Upper lobe of left lung (tissue), 6 donors: ENCODE data around the gene ZNF407. TPM values are rescaled to one million over a fixed set of nuclear protein-coding genes. Genes with fewer than 3 reads are reported as not detected.

ENCODE experiments used
- ATAC-seq, 2 donors: fragments of 200-7000 bp; cut with Tn5 transposase; one replicate each; pipeline ENCODE4 v1.9.1; 2022; ENCODE audit warnings: mild to moderate bottlenecking in 2 of 2, moderate library complexity in 2 of 2; ENCODE audit not compliant: low FRiP score in 2 of 2
- DNase-seq, 2 donors: peaks; one replicate each; pipeline ENCODE4 v3.0.0-alpha.2; 2019 to 2020
- H3K27ac ChIP-seq, 4 donors: fragments of 200-600 bp; sonication (generic); one replicate each; pipeline ENCODE4 v1.5.1; 2016 to 2019
- H3K27me3 ChIP-seq, 4 donors: fragments of 200-600 bp; sonication (generic); one replicate each; pipeline ENCODE4 v1.5.1; 2017 to 2019
- H3K36me3 ChIP-seq, 4 donors: fragments of 200-600 bp; sonication (generic); one replicate each; pipeline ENCODE4 v1.5.1; 2016 to 2019
- H3K4me1 ChIP-seq, 4 donors: fragments of 200-600 bp; sonication (generic); one replicate each; pipeline ENCODE4 v1.5.1; 2018 to 2019
- H3K4me3 ChIP-seq, 4 donors: fragments of 200-600 bp; sonication (generic); one replicate each; pipeline ENCODE4 v1.5.1; 2017 to 2019; ENCODE audit warnings: mild to moderate bottlenecking in 2 of 4, moderate library complexity in 1 of 4
- H3K9me3 ChIP-seq, 4 donors: fragments of 200-600 bp; sonication (generic); one replicate each; pipeline ENCODE4 v1.5.1; 2018 to 2019
- CTCF ChIP-seq, 6 experiments: fragments of 450-650 bp in 4 of 6; fragments of 200-600 bp in 2 of 6; sonication (generic) in 2 of 6; IDR thresholded peaks; one replicate each; pipeline ENCODE4 v1.5.1; 2016 to 2019; ENCODE audit warnings: antibody characterized with exemption in 6 of 6
- EP300 ChIP-seq, 4 donors: sonication (generic); formaldehyde crosslinking; IDR thresholded peaks; one replicate each; pipeline ENCODE4 v1.5.1; 2017; ENCODE audit warnings: antibody characterized with exemption in 4 of 4, control low read depth in 2 of 4
- POLR2A ChIP-seq, 4 donors: fragments of 450-650 bp; IDR thresholded peaks; one replicate each; pipeline ENCODE4 v1.5.1; 2016 to 2017; ENCODE audit warnings: antibody characterized with exemption in 4 of 4, mild to moderate bottlenecking in 2 of 4
- POLR2AphosphoS5 ChIP-seq, 2 donors: sonication (generic); formaldehyde crosslinking; IDR thresholded peaks; one replicate each; pipeline ENCODE4 v1.5.1; 2017; ENCODE audit warnings: antibody characterized with exemption in 2 of 2
- WGBS, 2 donors: methylation state at CpG; one replicate each; pipeline ENCODE4 v1.1.5; 2017 to 2018; 5-methylcytosine and 5-hydroxymethylcytosine counted together
- total RNA-seq, 6 donors: library from RNA; depleted of rRNA in 4 of 6; stranded (reverse); fragments of >200 nt in 4 of 6; gene quantifications; one replicate each; pipeline versions ENCODE4 v1.1.0 to v1.2.1, GENCODE V29; 2016 to 2021
- donor health status: DM: no; HTN: no; CAD: no; lungs with moderate emphysema.
- donor health status: DM: no; HTN: yes; CAD: no; lungs with severe emphysema.

Gene ZNF407
- total RNA-seq, 6 donors from 2014 or later, result 12.2 to 77.5 (median 17.1) TPM

- H3K36me3 ChIP-seq, result no peaks in the 10 kb centered on the region
- no peak for TF ChIP-seq POLR2AphosphoS5 (IDR thresholded peaks at IDR 0.05)
- no peak for TF ChIP-seq POLR2A (IDR thresholded peaks at IDR 0.05)
- TF ChIP-seq EP300 (IDR thresholded peaks at IDR 0.05), result no peak
- no peak for TF ChIP-seq CTCF (IDR thresholded peaks at IDR 0.05)
- no peak for ATAC-seq
- no peak overlapping the region for H3K27ac ChIP-seq
- H3K27me3 ChIP-seq, result no peaks in the 10 kb centered on the region
- no peak for DNase-seq
- H3K4me1 ChIP-seq, result peaks cover 12 to 29% (median 25%) of the 10 kb centered on the region in 4 donors
- H3K4me3 ChIP-seq, result no peak overlapping the region
- 87 to 89% methylated on average over 7 of the region's 7 CpGs for WGBS, 2 donors
- H3K9me3 ChIP-seq, result no peaks in the 10 kb centered on the region
Observed at GRCh38 chr18:74945774-74946545, 348.3 kb downstream of the ZNF407 start.

GRCh38 chr18:74946646-74947375 is 349.1 kb downstream of the ZNF407 start:
- Histone ChIP-seq H3K4me3 (no peak overlapping the region), H3K9me3 (no peaks in the 10 kb centered on the region), H3K27ac (no peak overlapping the region), H3K36me3 (no peaks in the 10 kb centered on the region), H3K27me3 (no peaks in the 10 kb centered on the region), H3K4me1 (peaks cover 16 to 36% (median 29%) of the 10 kb centered on the region in 4 donors)
- no peak for DNase-seq
- TF ChIP-seq EP300 (IDR thresholded peaks at IDR 0.05) (no peak), POLR2A (IDR thresholded peaks at IDR 0.05) (no peak), POLR2AphosphoS5 (IDR thresholded peaks at IDR 0.05) (no peak), CTCF (IDR thresholded peaks at IDR 0.05) (no peak)
- ATAC-seq, result no peak
- 84 to 89% methylated on average over 3 of the region's 3 CpGs for WGBS, 2 donors

GRCh38 chr18:74947417-74947816 is 349.7 kb downstream of the ZNF407 start:
- ATAC-seq, result no peak
- TF ChIP-seq EP300 (IDR thresholded peaks at IDR 0.05), result no peak
- TF ChIP-seq POLR2AphosphoS5 (IDR thresholded peaks at IDR 0.05), result no peak
- TF ChIP-seq POLR2A (IDR thresholded peaks at IDR 0.05), result no peak
- TF ChIP-seq CTCF (IDR thresholded peaks at IDR 0.05), result no peak
- Histone ChIP-seq H3K27me3 (no peaks in the 10 kb centered on the region), H3K27ac (no peak overlapping the region), H3K9me3 (no peaks in the 10 kb centered on the region), H3K4me3 (no peak overlapping the region), H3K36me3 (no peaks in the 10 kb centered on the region), H3K4me1 (peaks cover 20 to 36% (median 29%) of the 10 kb centered on the region in 4 donors)
- 95 to 97% methylated on average over 10 of the region's 10 CpGs for WGBS, 2 donors
- DNase-seq, result no peak

GRCh38 chr18:74947875-74948274 is 350.2 kb downstream of the ZNF407 start:
- WGBS, 2 donors, result 96 to 97% methylated on average over 4 of the region's 4 CpGs

More at GRCh38 chr18:74947875-74948274, 350.2 kb downstream of the ZNF407 start:
- Histone ChIP-seq H3K9me3 (no peaks in the 10 kb centered on the region), H3K36me3 (no peaks in the 10 kb centered on the region), H3K27ac (no peak overlapping the region), H3K27me3 (no peaks in the 10 kb centered on the region), H3K4me1 (peaks cover 20 to 36% (median 29%) of the 10 kb centered on the region in 4 donors), H3K4me3 (no peak overlapping the region)
- no peak for TF ChIP-seq EP300 (IDR thresholded peaks at IDR 0.05)
- TF ChIP-seq CTCF (IDR thresholded peaks at IDR 0.05), result no peak
- no peak for TF ChIP-seq POLR2A (IDR thresholded peaks at IDR 0.05)
- no peak for TF ChIP-seq POLR2AphosphoS5 (IDR thresholded peaks at IDR 0.05)
- no peak for ATAC-seq
- no peak for DNase-seq
